ENCODE results near the gene PIWIL1. TPM values are rescaled to one million over a fixed set of nuclear protein-coding genes. Genes with fewer than 3 reads are reported as not detected.

Gene PIWIL1
- total RNA-seq, 1 experiment from 2014 or later, result not detected

DNA sequence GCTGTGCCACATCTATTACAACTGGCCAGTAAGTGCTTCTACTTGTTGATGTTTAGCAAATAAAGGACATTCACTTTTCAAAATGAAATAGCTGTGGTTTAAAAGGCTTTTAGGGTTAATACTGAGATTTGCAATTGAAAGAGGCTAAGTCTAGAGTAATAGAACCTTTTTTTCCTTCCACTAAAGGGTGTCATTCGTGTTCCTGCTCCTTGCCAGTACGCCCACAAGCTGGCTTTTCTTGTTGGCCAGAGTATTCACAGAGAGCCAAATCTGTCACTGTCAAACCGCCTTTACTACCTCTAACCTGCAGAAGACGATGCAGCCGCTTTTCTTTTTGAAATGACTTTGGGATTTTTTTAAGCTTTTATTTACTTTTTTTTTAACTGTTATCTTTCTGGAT lies 33.6 kb downstream of the PIWIL1 start:
- Histone ChIP-seq H3K9me2 (ENCODE audit: insufficient read depth) (no peaks in the 10 kb centered on the region), H4K20me1 (ENCODE audit: insufficient read depth) (no peaks in the 10 kb centered on the region), H3K9ac (ENCODE audit: low read length) (no peak overlapping the region), H3K79me2 (ENCODE audit: insufficient read depth, low read length) (no peaks in the 10 kb centered on the region), H3K4me3 (replicated peaks in 1 of 2; ENCODE audit: low read depth in 1 of 2, low read length in 2 of 2) (no peak overlapping the region), H3K36me3 (ENCODE audit: control insufficient read depth in 1 of 2, insufficient read depth in 2 of 2, low read length in 2 of 2) (no peaks in the 10 kb centered on the region), H2AFZ (ENCODE audit: low read depth, low read length, poor library complexity, severe bottlenecking) (no peak overlapping the region), H3K9me3 (ENCODE audit: control insufficient read depth in 1 of 2, insufficient read depth in 1 of 2, low read depth in 1 of 2, low read length in 2 of 2) (no peaks in the 10 kb centered on the region), H3K4me1 (ENCODE audit: control insufficient read depth in 1 of 2, insufficient read depth in 2 of 2, low read length in 2 of 2) (no peaks in the 10 kb centered on the region), H3K27me3 (ENCODE audit: insufficient read depth, low read length) (no peaks in the 10 kb centered on the region), H3K4me2 (ENCODE audit: low read length) (no peak overlapping the region), H3K27ac (ENCODE audit: low read depth, low read length) (no peak overlapping the region)
- CTCF ChIA-PET, result no interaction called here
- ATAC-seq (no peak), DNase-seq (ENCODE audit: low read depth, low spot score) (no peak)
- POLR2A ChIA-PET, result no interaction called here
- no TSS peak for BruUV-seq (replicated peaks)
- intact Hi-C loops (cut with micrococcal nuclease), result no loop called here
- TF ChIP-seq EZH2phosphoT487 (IDR thresholded peaks at IDR 0.05; ENCODE audit: borderline replicate concordance) (no peak), ZFX (IDR thresholded peaks at IDR 0.05) (no peak), SP1 (IDR thresholded peaks at IDR 0.05; ENCODE audit: low read depth) (no peak), POLR2AphosphoS5 (IDR thresholded peaks at IDR 0.05; ENCODE audit: low read depth, low read length) (no peak), RAD21 (IDR thresholded peaks at IDR 0.05; ENCODE audit: low read depth) (no peak), SRF (IDR thresholded peaks at IDR 0.05; ENCODE audit: low read depth) (no peak), CBX3 (IDR thresholded peaks at IDR 0.05; ENCODE audit: low read depth) (no peak), SIN3A (IDR thresholded peaks at IDR 0.05; ENCODE audit: low read depth) (no peak), REST (IDR thresholded peaks at IDR 0.05; ENCODE audit: low read depth) (no peak)
- TF ChIP-seq, protein P1, sequence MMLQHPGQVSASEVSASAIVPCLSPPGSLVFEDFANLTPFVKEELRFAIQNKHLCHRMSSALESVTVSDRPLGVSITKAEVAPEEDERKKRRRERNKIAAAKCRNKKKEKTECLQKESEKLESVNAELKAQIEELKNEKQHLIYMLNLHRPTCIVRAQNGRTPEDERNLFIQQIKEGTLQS (IDR thresholded peaks at IDR 0.05), result no peak
- RAD21 ChIA-PET (ENCODE audit: low non-redundant PET in 1 of 2, low total read pairs in 2 of 2, uncharacterized antibody in 2 of 2, unreplicated experiment in 2 of 2), result no interaction called here
